Measurements from ENCODE around the gene GALR2. TPM values are rescaled to one million over a fixed set of nuclear protein-coding genes. Genes with fewer than 3 reads are reported as not detected.

The GALR2 gene
- total RNA-seq, 1 donor from 2014 or later, result not detected

DNA sequence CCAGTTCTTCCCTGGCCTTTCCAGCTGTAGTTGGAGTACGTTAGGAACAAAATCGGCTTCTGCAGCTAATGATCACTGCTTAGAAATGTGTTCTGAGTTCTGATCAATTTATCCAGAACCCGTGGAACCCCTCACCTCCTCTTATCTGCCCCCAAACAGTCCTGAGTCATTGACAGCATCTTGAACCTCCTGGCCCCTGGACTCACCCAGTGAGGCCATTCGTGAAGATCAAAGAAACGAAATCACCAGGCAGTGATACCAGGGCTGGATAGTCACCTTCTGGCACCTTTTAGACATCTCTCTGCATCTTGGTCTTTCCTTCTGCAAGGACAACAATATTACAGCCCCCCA lies 46.1 kb downstream of the GALR2 start:
- no peak for ATAC-seq
- intact Hi-C loops (cut with micrococcal nuclease), result no loop called here
- DNase-seq, result no peak

GRCh38 chr17:76121932-76122430 lies 47.4 kb downstream of the GALR2 start:
- ATAC-seq (peak; percentile 53), DNase-seq (peak; percentile 53)
- intact Hi-C loops (cut with micrococcal nuclease), result no loop called here

GRCh38 chr17:76122431-76123190 lies 48.0 kb downstream of the GALR2 start:
- DNase-seq (no peak), ATAC-seq (no peak)

DNA sequence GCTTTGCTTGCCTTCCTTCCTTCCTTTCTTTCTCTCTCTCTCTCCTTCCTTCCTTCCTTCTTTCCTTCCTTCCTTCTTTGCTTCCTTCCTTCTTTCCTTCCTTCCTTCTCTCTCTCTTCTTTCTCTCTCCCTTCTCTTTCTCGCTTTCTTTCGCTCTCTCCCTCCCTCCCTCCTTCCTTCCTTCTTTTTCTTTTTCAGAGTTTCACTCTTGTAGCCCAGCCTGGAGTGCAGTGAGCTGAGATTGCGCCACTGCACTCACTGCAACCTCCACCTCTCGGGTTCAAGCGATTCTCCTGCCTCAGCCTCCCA lies 48.6 kb downstream of the GALR2 start:
- DNase-seq (no peak), ATAC-seq (no peak)
- intact Hi-C loops (cut with micrococcal nuclease), result no loop called here

More at GRCh38 chr17:76122431-76123190, 48.0 kb downstream of the GALR2 start:
- intact Hi-C loops (cut with micrococcal nuclease), result no loop called here

DNA sequence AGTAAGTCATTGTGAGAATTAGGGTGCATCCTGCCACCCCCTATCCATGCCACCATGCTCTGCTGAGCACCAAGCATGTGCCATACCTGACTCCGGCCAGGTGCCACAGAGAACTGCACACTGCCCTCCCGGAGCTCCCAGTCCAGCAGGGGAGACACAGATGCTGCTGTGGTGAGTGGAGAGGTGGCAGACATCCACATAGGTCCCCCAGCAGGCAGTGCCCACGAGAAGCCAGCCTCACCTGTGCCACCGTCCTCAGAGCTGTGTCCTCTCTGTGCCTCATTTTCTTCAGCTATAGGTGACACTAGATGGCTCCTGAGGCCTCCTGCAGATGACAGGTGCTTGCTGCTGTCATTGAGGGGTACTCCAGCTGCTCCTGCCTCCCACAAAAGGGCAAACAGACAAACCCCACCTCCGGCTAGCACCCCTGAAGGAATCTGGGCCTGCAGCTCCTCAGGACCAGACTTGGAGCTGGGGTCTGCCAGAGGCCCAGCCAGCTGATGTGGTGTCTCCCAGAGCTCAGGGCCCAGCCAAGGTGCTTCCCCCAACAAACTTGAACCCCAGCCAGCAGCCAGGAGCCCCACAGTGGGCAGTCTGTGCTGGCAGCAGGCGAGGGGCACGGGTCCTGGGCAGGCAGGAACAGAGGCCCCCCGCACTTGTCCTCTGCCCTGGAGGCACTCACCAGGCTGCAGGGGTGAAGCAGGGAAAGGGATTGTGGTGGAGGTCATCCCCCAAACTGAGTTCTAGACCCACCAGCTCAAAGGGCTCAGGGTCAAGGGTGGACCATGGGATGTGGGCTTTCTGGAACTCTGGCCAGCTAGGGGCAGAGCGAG lies 49.4 kb downstream of the GALR2 start:
- intact Hi-C loops (cut with micrococcal nuclease), result no loop called here
- no peak for DNase-seq
- no peak for ATAC-seq

- intact Hi-C loops (cut with micrococcal nuclease), result no loop called here
These were observed 50.2 kb downstream of the GALR2 start for GRCh38 chr17:76124582-76125390.

DNA sequence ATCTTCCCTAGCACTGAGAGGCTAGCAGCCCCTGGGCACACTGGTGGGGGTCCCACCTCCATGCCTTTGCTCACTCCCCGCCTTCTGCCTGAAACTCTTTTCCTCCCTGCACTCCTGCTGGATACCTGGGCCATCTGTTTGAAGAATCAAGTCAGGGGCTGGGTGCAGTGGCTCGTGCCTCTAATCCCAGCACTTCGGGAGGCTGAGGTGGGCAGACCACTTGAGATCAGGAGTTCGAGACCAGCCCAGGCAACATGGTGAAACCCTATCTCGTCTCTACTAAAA lies 50.8 kb downstream of the GALR2 start:
- intact Hi-C loops (cut with micrococcal nuclease), result no loop called here
- DNase-seq (no peak), ATAC-seq (no peak)

More at GRCh38 chr17:76124582-76125390, 50.2 kb downstream of the GALR2 start:
- DNase-seq, result no peak
- no peak for ATAC-seq

GRCh38 chr17:76125922-76126321 lies 51.3 kb downstream of the GALR2 start:
- DNase-seq (no peak), ATAC-seq (no peak)
- intact Hi-C loops (cut with micrococcal nuclease), result no loop called here

Small RNA genes within 50 kb of the gene (microRNA-seq; reads per million reads assigned to microRNA genes)
- 5.9 reads per million for gene MIR6868 (ENCODE audit: borderline number of aligned reads)

Other genes starting within 250 kb of the GALR2 start
- 8.6 TPM for gene UNC13D, start 230.4 kb upstream of the GALR2 start, total RNA-seq
- gene WBP2, start 219.4 kb upstream of the GALR2 start, total RNA-seq, result 152 TPM
- gene TRIM47, start 196.2 kb upstream of the GALR2 start, total RNA-seq, result 24.4 TPM
- 11.4 TPM for gene TRIM65, start 177.8 kb upstream of the GALR2 start, total RNA-seq
- gene MRPL38, start 169.9 kb upstream of the GALR2 start, total RNA-seq, result 124 TPM
- gene FBF1, start 133.7 kb upstream of the GALR2 start, total RNA-seq, result 4.2 TPM
- 101 TPM for gene ACOX1, start 95.6 kb upstream of the GALR2 start, total RNA-seq
- gene TEN1, start 95.5 kb upstream of the GALR2 start, total RNA-seq, result 6.6 TPM
- gene CDK3, start 73.9 kb upstream of the GALR2 start, total RNA-seq, result 2.6 TPM
- gene EVPL, start 47.5 kb upstream of the GALR2 start, total RNA-seq, result 0.07 TPM
- gene SRP68, start 2.3 kb upstream of the GALR2 start, total RNA-seq, result 66.1 TPM
- not detected for gene ZACN, start 4.4 kb downstream of the GALR2 start, total RNA-seq
- gene EXOC7, start 29.0 kb downstream of the GALR2 start, total RNA-seq, result 82.2 TPM
- not detected for gene FOXJ1, start 66.5 kb downstream of the GALR2 start, total RNA-seq
- 18.0 TPM for gene RNF157, start 165.7 kb downstream of the GALR2 start, total RNA-seq
- 35.4 TPM for gene UBALD2, start 190.6 kb downstream of the GALR2 start, total RNA-seq
- 2.7 TPM for gene QRICH2, start 233.5 kb downstream of the GALR2 start, total RNA-seq

Measured in left ventricle myocardium superior (tissue), 1 donor.